HEK293 (cell line): ENCODE results near the gene BEND6.

ENCODE experiments used
- CTCF ChIA-PET: fragments of 350-600 bp; formaldehyde crosslinking; extraction: SDS; loops from one replicate; lab custom pipeline; 2021; ENCODE audit warnings: antibody characterized with exemption; lab: Yijun Ruan, JAX
- POLR2A ChIA-PET: fragments of 300-600 bp; formaldehyde crosslinking; extraction: SDS; loops from one replicate; lab custom pipeline; 2020; ENCODE audit warnings: antibody characterized with exemption, inconsistent platforms; lab: Yijun Ruan, JAX
- H3K27ac ChIP-seq: fragments of 200-500 bp; sonication (Bioruptor generic); 2 replicates; pipeline ENCODE4 v1.5.1; 2014; ENCODE audit warnings: low read depth, low read length, control low read depth, inconsistent platforms; ENCODE audit errors: extremely low read depth
- H3K36me3 ChIP-seq, 2 experiments: fragments of 200-500 bp in 1 of 2; sonication (Bioruptor generic) in 1 of 2; 1 replicate in 1 of 2; 2 replicates in 1 of 2; pipeline ENCODE4 v1.5.1; 2014 to 2017; ENCODE audit warnings: inconsistent platforms in 2 of 2, low read length in 2 of 2; ENCODE audit not compliant: control insufficient read depth in 2 of 2, insufficient read depth in 1 of 2
- H3K4me1 ChIP-seq: fragments of 200-500 bp; sonication (Bioruptor generic); 2 replicates; pipeline ENCODE4 v1.5.1; 2014; ENCODE audit warnings: mild to moderate bottlenecking, low read length, inconsistent platforms; ENCODE audit not compliant: control insufficient read depth, insufficient read depth
- H3K4me3 ChIP-seq: 2 replicates; pipeline ENCODE4 v1.5.1; 2011; ENCODE audit warnings: low read depth, mild to moderate bottlenecking, control low read depth, low read length, moderate library complexity
- H3K9me3 ChIP-seq: fragments of 200-500 bp; sonication (Bioruptor generic); 2 replicates; pipeline ENCODE4 v1.5.1; 2014; ENCODE audit warnings: low read depth, low read length, inconsistent platforms; ENCODE audit not compliant: control insufficient read depth, insufficient read depth
- KLF9 ChIP-seq: fragments of 450-650 bp; formaldehyde crosslinking; IDR thresholded peaks from 2 replicates; pipeline ENCODE4 v1.5.1; 2016; ENCODE audit warnings: missing biosample characterization, missing genetic modification characterization, low read depth
- SP3 ChIP-seq: fragments of 450-650 bp; formaldehyde crosslinking; IDR thresholded peaks from 2 replicates; pipeline ENCODE4 v1.5.1; 2016; ENCODE audit warnings: missing biosample characterization, missing genetic modification characterization
- SP7 ChIP-seq: fragments of 450-650 bp; formaldehyde crosslinking; IDR thresholded peaks from 2 replicates; pipeline ENCODE4 v1.5.1; 2016; ENCODE audit warnings: missing biosample characterization, missing genetic modification characterization
- YY2 ChIP-seq: fragments of 450-650 bp; formaldehyde crosslinking; IDR thresholded peaks from 2 replicates; pipeline ENCODE4 v1.5.1; 2016; ENCODE audit warnings: missing biosample characterization, missing genetic modification characterization
- ZBTB17 ChIP-seq: fragments of 450-650 bp; formaldehyde crosslinking; IDR thresholded peaks from 2 replicates; pipeline ENCODE4 v1.5.1; 2016; ENCODE audit warnings: missing biosample characterization, missing genetic modification characterization
- ZNF138 ChIP-seq: fragments of 450-650 bp; formaldehyde crosslinking; IDR thresholded peaks from 2 replicates; pipeline ENCODE4 v1.5.1; 2016; ENCODE audit warnings: missing biosample characterization, missing genetic modification characterization, borderline replicate concordance
- ZNF16 ChIP-seq: fragments of 450-650 bp; formaldehyde crosslinking; IDR thresholded peaks from 2 replicates; pipeline ENCODE4 v1.5.1; 2016; ENCODE audit warnings: low read depth, missing biosample characterization, missing genetic modification characterization
- ZNF184 ChIP-seq: fragments of 450-650 bp; IDR thresholded peaks from 2 replicates; pipeline ENCODE4 v1.5.1; 2018; ENCODE audit warnings: missing biosample characterization, mild to moderate bottlenecking, missing genetic modification characterization
- ZNF214 ChIP-seq: fragments of 450-650 bp; formaldehyde crosslinking; IDR thresholded peaks from 2 replicates; pipeline ENCODE4 v1.5.1; 2017; ENCODE audit warnings: missing biosample characterization, mild to moderate bottlenecking, missing genetic modification characterization, borderline replicate concordance
- ZNF394 ChIP-seq: fragments of 450-650 bp; formaldehyde crosslinking; IDR thresholded peaks from 2 replicates; pipeline ENCODE4 v1.5.1; 2016; ENCODE audit warnings: missing biosample characterization, missing genetic modification characterization, mild to moderate bottlenecking, moderate library complexity, borderline replicate concordance
- ZNF521 ChIP-seq: fragments of 450-650 bp; formaldehyde crosslinking; IDR thresholded peaks from 2 replicates; pipeline ENCODE4 v1.5.1; 2017; ENCODE audit warnings: missing biosample characterization, mild to moderate bottlenecking, missing genetic modification characterization
- ZNF596 ChIP-seq: fragments of 450-650 bp; IDR thresholded peaks from 2 replicates; pipeline ENCODE4 v1.5.0; 2018; ENCODE audit warnings: missing biosample characterization, mild to moderate bottlenecking, missing genetic modification characterization, moderate library complexity
- ZNF623 ChIP-seq: fragments of 450-650 bp; formaldehyde crosslinking; IDR thresholded peaks from 2 replicates; pipeline ENCODE4 v1.5.1; 2016; ENCODE audit warnings: missing biosample characterization, missing genetic modification characterization
- ZNF776 ChIP-seq: fragments of 450-650 bp; formaldehyde crosslinking; IDR thresholded peaks from 2 replicates; pipeline ENCODE4 v1.5.0; 2017; ENCODE audit warnings: missing biosample characterization, missing genetic modification characterization, borderline replicate concordance
- TF ChIP-seq, protein P1 (sequence below): fragments of 450-650 bp; formaldehyde crosslinking; IDR thresholded peaks from 2 replicates; pipeline ENCODE4 v1.5.1; 2016; ENCODE audit warnings: missing biosample characterization, missing genetic modification characterization
- TF ChIP-seq, protein P2 (sequence below): fragments of 450-650 bp; formaldehyde crosslinking; IDR thresholded peaks from 2 replicates; pipeline ENCODE4 v1.5.1; 2016; ENCODE audit warnings: missing biosample characterization, missing genetic modification characterization
- TF ChIP-seq, protein P3 (sequence below): fragments of 450-650 bp; formaldehyde crosslinking; IDR thresholded peaks from 2 replicates; pipeline ENCODE4 v1.5.1; 2016; ENCODE audit warnings: missing biosample characterization, missing genetic modification characterization
- TF ChIP-seq, protein P4 (sequence below): fragments of 450-650 bp; formaldehyde crosslinking; IDR thresholded peaks from 2 replicates; pipeline ENCODE4 v1.5.1; 2016; ENCODE audit warnings: missing biosample characterization, missing genetic modification characterization, low read depth

The BEND6 gene

DNA sequence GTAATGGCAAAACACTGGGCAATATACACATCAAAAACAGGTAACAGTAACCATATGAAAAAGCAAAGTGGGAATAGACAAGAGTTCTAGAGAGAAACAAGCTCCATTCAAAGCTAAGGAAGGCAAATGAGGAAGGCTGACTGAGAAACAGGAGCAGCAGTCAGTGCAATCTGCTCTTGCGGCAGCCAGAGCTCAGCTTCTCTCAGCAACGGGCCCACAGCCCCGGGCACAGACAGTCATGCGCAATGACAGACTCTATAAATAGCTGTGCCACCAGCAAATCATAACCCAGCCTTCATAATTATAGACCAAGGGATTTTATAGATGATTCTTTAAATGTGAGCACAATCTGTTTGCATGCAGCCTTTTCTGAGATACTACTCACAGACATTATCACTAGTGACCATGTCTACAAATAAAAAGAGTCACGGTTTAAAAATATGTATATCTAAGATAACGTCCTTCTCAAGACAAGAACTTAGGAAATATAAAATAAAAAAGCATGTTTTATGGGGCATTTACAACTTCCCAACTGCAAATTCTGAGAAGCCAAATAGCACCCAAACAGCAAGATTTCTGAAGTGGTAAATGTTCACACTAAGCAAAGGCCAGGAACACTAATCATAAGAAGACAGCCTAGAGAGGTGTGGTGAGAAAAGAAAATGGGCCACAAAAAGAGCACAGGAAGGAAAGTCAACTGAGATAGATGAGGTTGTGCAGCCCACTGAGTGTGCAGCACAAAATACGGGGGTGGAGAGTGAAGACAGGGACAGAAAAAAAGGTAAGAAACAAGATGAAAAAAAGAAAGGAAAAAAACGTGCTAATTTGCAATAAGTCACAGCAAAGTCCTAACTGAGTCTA lies 39.9 kb upstream of the BEND6 start (continued):
- TF ChIP-seq, protein P1, sequence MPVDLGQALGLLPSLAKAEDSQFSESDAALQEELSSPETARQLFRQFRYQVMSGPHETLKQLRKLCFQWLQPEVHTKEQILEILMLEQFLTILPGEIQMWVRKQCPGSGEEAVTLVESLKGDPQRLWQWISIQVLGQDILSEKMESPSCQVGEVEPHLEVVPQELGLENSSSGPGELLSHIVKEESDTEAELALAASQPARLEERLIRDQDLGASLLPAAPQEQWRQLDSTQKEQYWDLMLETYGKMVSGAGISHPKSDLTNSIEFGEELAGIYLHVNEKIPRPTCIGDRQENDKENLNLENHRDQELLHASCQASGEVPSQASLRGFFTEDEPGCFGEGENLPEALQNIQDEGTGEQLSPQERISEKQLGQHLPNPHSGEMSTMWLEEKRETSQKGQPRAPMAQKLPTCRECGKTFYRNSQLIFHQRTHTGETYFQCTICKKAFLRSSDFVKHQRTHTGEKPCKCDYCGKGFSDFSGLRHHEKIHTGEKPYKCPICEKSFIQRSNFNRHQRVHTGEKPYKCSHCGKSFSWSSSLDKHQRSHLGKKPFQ (tag by site-specific recombination), result peak; percentile 65; the same call in 1 of the 2 replicates
- TF ChIP-seq, protein P2, sequence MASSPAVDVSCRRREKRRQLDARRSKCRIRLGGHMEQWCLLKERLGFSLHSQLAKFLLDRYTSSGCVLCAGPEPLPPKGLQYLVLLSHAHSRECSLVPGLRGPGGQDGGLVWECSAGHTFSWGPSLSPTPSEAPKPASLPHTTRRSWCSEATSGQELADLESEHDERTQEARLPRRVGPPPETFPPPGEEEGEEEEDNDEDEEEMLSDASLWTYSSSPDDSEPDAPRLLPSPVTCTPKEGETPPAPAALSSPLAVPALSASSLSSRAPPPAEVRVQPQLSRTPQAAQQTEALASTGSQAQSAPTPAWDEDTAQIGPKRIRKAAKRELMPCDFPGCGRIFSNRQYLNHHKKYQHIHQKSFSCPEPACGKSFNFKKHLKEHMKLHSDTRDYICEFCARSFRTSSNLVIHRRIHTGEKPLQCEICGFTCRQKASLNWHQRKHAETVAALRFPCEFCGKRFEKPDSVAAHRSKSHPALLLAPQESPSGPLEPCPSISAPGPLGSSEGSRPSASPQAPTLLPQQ (tag by site-specific recombination), result peak; percentile 79; the same call in 1 of the 2 replicates
- TF ChIP-seq ZNF394 (tag by site-specific recombination), result peak; percentile 49; the same call in 1 of the 2 replicates

DNA sequence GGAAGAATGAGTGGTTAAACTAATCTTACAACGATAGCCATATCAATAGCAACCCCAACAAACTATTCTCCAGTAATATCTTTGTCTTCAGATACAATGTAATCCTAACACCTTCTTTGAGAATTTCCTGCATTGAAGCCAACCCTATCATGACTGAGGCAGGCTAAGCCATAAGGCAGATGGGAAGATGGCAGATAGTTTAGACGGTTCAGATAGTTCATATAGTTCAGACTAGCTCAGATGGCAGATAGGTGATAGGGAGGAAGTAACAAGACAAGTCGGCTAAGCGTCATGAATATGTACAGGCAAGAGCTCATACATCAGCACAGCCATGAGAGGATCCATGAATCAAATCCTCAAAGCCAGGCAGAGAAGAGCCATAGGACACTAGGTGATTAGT lies 39.1 kb upstream of the BEND6 start:
- 0 out of 2 replicates have a peak, but pooled peaks have one; percentile 24 for TF ChIP-seq ZBTB17
- TF ChIP-seq ZNF596, result no peak
- H3K4me1 ChIP-seq, result peaks cover 12% of the 10 kb centered on the region; the same call in 1 of the 2 replicates
- H3K9me3 ChIP-seq, result no peaks in the 10 kb centered on the region
- ChIA-PET CTCF (interaction anchor here (0.6 to 1.3 kb wide), 4 partner anchors 8 to 44 kb away, joined by 4 to 9 read pairs (median 4); no protein-coding TSS in a partner anchor), POLR2A (no interaction called here)
- H3K27ac ChIP-seq, result no peak overlapping the region
- no peak overlapping the region for H3K4me3 ChIP-seq
- H3K36me3 ChIP-seq, result no peaks in the 10 kb centered on the region

DNA sequence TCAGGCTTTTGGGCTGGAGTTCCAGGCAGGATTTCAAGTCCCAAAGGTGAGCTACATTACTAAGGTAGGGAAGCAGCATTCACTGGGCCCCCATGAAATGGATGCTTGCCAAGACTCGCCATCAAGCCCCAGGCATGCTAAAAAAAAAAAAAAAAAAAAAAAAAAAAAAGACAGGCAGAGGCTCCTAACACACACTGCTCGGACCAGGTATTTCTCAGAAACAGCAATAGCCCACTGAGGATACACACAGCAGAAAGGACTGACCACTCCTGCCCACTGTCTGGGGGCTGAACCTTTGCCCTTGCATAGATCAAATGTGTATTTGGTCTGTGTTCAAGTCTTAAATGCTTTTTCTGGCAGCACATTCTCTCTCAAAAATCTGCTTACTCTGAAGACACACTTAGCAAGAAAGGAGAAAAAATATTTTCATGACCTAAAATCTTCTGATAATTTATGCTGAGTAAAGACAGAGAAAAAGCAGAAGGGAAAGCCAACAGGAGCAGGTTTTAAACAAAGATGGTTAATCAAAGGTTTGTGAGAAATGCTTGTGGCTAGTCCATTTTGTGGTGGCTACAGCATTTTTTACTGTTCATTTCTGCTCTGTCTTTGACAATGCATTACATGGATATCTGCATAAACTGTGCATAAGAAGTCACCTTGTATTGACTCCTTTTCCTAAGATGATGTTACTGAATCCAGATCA lies 37.9 kb upstream of the BEND6 start:
- Histone ChIP-seq H3K9me3 (no peaks in the 10 kb centered on the region), H3K36me3 (no peaks in the 10 kb centered on the region), H3K4me3 (no peak overlapping the region)
- ChIA-PET POLR2A (interaction anchor here (0.6 to 1.4 kb wide), 3 partner anchors 10 to 179 kb away, joined by 3 to 10 read pairs (median 4); no protein-coding TSS in a partner anchor), CTCF (interaction anchor here (0.6 to 2.0 kb wide), 9 partner anchors 9 to 405 kb away, joined by 3 to 9 read pairs (median 4); partner anchors contain the start of gene BEND6)
- no peak for TF ChIP-seq ZNF184 (tag by site-specific recombination)
- TF ChIP-seq ZNF138 (tag by site-specific recombination), result no peak
- TF ChIP-seq ZNF214 (tag by site-specific recombination), result no peak
- TF ChIP-seq, protein P3, sequence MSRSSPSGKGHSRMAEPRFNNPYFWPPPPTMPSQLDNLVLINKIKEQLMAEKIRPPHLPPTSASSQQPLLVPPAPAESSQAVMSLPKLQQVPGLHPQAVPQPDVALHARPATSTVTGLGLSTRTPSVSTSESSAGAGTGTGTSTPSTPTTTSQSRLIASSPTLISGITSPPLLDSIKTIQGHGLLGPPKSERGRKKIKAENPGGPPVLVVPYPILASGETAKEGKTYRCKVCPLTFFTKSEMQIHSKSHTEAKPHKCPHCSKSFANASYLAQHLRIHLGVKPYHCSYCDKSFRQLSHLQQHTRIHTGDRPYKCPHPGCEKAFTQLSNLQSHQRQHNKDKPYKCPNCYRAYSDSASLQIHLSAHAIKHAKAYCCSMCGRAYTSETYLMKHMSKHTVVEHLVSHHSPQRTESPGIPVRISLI (tag by site-specific recombination), result peak; percentile 56; the same call in 1 of the 2 replicates
- TF ChIP-seq, all 188 proteins: peak for 1
- H3K4me1 ChIP-seq, result peaks cover 12% of the 10 kb centered on the region; the same call in 1 of the 2 replicates
- H3K27ac ChIP-seq, result no peak overlapping the region

DNA sequence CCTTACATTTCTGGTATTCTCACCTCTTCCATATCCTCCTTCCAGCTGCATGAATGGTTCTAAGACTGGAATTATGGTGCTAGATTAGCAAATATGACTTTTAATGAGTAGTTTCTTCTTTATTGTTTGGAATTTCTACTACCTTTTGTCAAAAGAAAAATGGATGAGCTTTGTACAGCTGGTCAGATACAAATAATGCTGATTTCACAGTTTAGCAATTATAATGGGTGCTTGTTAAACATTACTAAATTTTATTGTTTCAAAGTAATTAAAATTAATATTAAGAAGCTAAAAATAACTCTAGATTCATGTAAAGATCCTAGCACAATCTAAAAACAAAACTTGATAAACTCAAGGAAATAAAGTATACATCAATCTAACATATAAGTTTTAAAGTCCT lies 32.3 kb upstream of the BEND6 start:
- Histone ChIP-seq H3K36me3 (no peaks in the 10 kb centered on the region), H3K4me1 (0 out of 2 replicates have a peak, but pooled peaks cover 8% of the 10 kb centered on the region), H3K9me3 (no peaks in the 10 kb centered on the region), H3K27ac (no peak overlapping the region), H3K4me3 (no peak overlapping the region)
- ChIA-PET POLR2A (interaction anchor here (0.6 kb wide), 1 partner anchor 109 kb away, joined by 4 read pairs; no protein-coding TSS in a partner anchor), CTCF (interaction anchor here (1.1 to 1.7 kb wide), 3 partner anchors 9 to 18 kb away, joined by 3 to 4 read pairs (median 4); no protein-coding TSS in a partner anchor)
- TF ChIP-seq, protein P4, sequence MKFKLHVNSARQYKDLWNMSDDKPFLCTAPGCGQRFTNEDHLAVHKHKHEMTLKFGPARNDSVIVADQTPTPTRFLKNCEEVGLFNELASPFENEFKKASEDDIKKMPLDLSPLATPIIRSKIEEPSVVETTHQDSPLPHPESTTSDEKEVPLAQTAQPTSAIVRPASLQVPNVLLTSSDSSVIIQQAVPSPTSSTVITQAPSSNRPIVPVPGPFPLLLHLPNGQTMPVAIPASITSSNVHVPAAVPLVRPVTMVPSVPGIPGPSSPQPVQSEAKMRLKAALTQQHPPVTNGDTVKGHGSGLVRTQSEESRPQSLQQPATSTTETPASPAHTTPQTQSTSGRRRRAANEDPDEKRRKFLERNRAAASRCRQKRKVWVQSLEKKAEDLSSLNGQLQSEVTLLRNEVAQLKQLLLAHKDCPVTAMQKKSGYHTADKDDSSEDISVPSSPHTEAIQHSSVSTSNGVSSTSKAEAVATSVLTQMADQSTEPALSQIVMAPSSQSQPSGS, result no peak
- TF ChIP-seq SP7, result no peak
- no peak for TF ChIP-seq SP3 (tag by site-specific recombination)
- no peak for TF ChIP-seq ZNF776 (tag by site-specific recombination)
- no peak for TF ChIP-seq YY2
- no peak for TF ChIP-seq KLF9 (tag by site-specific recombination)
- no peak for TF ChIP-seq ZNF623
- TF ChIP-seq ZNF16 (tag by site-specific recombination), result no peak
- TF ChIP-seq ZNF521, result no peak
- TF ChIP-seq, all 188 proteins: peak for 0
